Smooth muscle cell (in vitro differentiated cells): ENCODE data around the gene DPM2. TPM values are rescaled to one million over a fixed set of nuclear protein-coding genes. Genes with fewer than 3 reads are reported as not detected.
A peak's percentile ranks its signal among the peaks of the same experiment; 100 is the strongest.

Source experiments
- DNase-seq: peaks from one replicate; lab custom pipeline; 2025; ENCODE audit not compliant: unreplicated experiment; lab: John Stamatoyannopoulos, UW
- H2AFZ ChIP-seq: fragments of 200-600 bp; sonication (generic); 2 replicates; pipeline ENCODE4 v1.6.0; 2016; ENCODE audit warnings: antibody characterized with exemption, low read depth, mild to moderate bottlenecking
- H3F3A ChIP-seq: fragments of 200-600 bp; sonication (generic); 2 replicates; pipeline ENCODE4 v1.6.0; 2017; ENCODE audit warnings: antibody characterized with exemption, low read depth
- H3K27ac ChIP-seq: fragments of 200-600 bp; sonication (generic); 2 replicates; pipeline ENCODE4 v1.5.1; 2016; ENCODE audit warnings: low read depth, mild to moderate bottlenecking
- H3K27me3 ChIP-seq: fragments of 200-600 bp; sonication (generic); 2 replicates; pipeline ENCODE4 v1.6.1; 2016; ENCODE audit warnings: low read depth, mild to moderate bottlenecking
- H3K36me3 ChIP-seq: fragments of 200-600 bp; sonication (generic); 2 replicates; pipeline ENCODE4 v1.5.1; 2016; ENCODE audit warnings: low read depth
- H3K4me1 ChIP-seq: fragments of 200-600 bp; sonication (generic); 2 replicates; pipeline ENCODE4 v1.5.1; 2016; ENCODE audit warnings: low read depth
- H3K4me2 ChIP-seq: fragments of 200-600 bp; sonication (generic); 2 replicates; pipeline ENCODE4 v1.6.0; 2016; ENCODE audit warnings: mild to moderate bottlenecking
- H3K4me3 ChIP-seq: fragments of 200-600 bp; sonication (generic); 2 replicates; pipeline ENCODE4 v1.5.1; 2016; ENCODE audit warnings: mild to moderate bottlenecking
- H3K79me2 ChIP-seq: fragments of 200-600 bp; sonication (generic); 2 replicates; pipeline ENCODE4 v1.6.0; 2016; ENCODE audit warnings: low read depth, mild to moderate bottlenecking
- H3K9ac ChIP-seq: fragments of 200-600 bp; sonication (generic); 2 replicates; pipeline ENCODE4 v1.6.0; 2016; ENCODE audit warnings: low read depth
- H3K9me3 ChIP-seq: fragments of 200-600 bp; sonication (generic); replicated peaks from 2 replicates; pipeline ENCODE4 v1.5.1; 2016; ENCODE audit warnings: low read depth
- H4K20me1 ChIP-seq: fragments of 200-600 bp; sonication (generic); 2 replicates; pipeline ENCODE4 v1.6.0; 2016; ENCODE audit warnings: low read depth
- WGBS: methylation state at CpG from one replicate; pipeline ENCODE4 v1.1.7; 2016; ENCODE audit warnings: low lambda C conversion rate; 5-methylcytosine and 5-hydroxymethylcytosine counted together
- polyA plus RNA-seq: library from polyadenylated mRNA; unstranded; fragments of >200 nt; fragmentation: Nextera tagmentation; extraction: Ambion mirVana; gene quantifications from 2 replicates; pipeline ENCODE4 v1.2.1, GENCODE V29; 2016
- total RNA-seq: library from RNA; depleted of rRNA; stranded (reverse); fragments of >200 nt; gene quantifications from 2 replicates; pipeline ENCODE4 v1.2.3, GENCODE V29; 2014
- TF ChIP-seq, protein P1 (sequence below): fragments of 200-600 bp; sonication (generic); IDR thresholded peaks from 2 replicates; pipeline ENCODE4 v1.5.1; 2017; ENCODE audit warnings: borderline replicate concordance, mild to moderate bottlenecking, antibody characterized with exemption; ENCODE audit not compliant: insufficient read depth, poor library complexity, severe bottlenecking

The DPM2 gene
- total and polyA plus RNA-seq, 2 experiments from 2014 or later: 23.6 to 68.5 TPM

DNA sequence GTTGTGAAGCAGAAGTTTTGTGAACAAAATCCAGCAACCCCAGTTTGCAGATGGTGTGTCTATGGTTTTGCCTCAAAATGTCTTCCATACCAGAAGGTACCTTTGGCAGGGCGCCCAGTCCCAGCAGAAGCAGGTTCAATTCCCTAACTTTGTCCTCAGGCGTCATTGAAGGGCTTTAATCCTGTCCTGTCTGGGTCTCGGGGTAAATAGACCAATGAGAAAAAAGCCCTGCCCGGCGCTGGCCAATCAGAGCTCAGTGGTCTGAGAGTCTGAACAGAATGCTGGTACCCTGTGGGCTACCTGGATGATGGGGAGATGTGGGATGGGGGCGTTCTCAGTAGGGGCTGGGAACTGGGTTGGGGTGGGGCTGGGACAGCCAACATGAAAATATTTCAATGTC is 14.6 kb downstream of the DPM2 start:
- no peaks in the 10 kb centered on the region for H3K79me2 ChIP-seq

DNA sequence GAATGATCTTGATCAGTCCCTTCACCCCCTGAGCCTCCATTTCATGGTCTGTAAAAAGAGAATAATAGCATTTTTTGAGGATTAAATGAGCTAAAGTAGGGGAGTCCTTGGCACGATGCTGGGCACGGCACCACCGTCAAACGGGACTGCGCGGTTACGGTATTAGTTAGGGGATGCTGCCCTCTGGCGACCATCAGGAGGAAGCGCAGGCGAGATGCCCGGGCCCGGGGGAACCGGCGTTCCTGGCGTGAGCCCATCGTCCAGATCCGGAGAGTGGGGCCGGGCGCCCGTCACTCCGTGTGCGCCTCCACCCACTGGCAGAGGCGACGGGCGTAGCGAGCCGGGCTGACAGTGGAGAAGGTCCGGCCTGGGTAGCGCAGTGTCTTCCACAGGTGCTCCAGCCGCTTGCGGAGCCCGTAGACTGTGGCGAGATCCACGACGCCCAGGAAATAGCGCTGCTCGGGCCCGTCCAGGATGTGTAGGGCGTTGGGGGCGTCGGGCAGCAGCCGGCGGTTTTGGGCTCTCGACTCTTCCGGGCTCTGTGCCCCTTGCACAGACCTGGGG is 16.0 kb downstream of the DPM2 start:
- DNase-seq: peak; percentile 20
- H3K4me3 ChIP-seq: no peak overlapping the region

More for the DNA sequence above, 14.6 kb downstream of the DPM2 start:
- H2AFZ ChIP-seq: no peak overlapping the region
- peak overlapping the region; percentile 59 for H3K27ac ChIP-seq
- H3F3A ChIP-seq: peaks cover 16% of the 10 kb centered on the region
- H3K9ac ChIP-seq: no peak overlapping the region
- DNase-seq: no peak
- WGBS: 73% methylated on average over 6 of the region's 6 CpGs
- TF ChIP-seq, protein P1, sequence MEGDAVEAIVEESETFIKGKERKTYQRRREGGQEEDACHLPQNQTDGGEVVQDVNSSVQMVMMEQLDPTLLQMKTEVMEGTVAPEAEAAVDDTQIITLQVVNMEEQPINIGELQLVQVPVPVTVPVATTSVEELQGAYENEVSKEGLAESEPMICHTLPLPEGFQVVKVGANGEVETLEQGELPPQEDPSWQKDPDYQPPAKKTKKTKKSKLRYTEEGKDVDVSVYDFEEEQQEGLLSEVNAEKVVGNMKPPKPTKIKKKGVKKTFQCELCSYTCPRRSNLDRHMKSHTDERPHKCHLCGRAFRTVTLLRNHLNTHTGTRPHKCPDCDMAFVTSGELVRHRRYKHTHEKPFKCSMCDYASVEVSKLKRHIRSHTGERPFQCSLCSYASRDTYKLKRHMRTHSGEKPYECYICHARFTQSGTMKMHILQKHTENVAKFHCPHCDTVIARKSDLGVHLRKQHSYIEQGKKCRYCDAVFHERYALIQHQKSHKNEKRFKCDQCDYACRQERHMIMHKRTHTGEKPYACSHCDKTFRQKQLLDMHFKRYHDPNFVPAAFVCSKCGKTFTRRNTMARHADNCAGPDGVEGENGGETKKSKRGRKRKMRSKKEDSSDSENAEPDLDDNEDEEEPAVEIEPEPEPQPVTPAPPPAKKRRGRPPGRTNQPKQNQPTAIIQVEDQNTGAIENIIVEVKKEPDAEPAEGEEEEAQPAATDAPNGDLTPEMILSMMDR: no peak
- H4K20me1 ChIP-seq: no peaks in the 10 kb centered on the region
- no peak overlapping the region for H3K4me2 ChIP-seq
- H3K27me3 ChIP-seq: peaks cover 23% of the 10 kb centered on the region
- H3K9me3 ChIP-seq: no peaks in the 10 kb centered on the region
- H3K36me3 ChIP-seq: no peaks in the 10 kb centered on the region
- no peak overlapping the region for H3K4me3 ChIP-seq
- peaks cover 10% of the 10 kb centered on the region for H3K4me1 ChIP-seq

DNA sequence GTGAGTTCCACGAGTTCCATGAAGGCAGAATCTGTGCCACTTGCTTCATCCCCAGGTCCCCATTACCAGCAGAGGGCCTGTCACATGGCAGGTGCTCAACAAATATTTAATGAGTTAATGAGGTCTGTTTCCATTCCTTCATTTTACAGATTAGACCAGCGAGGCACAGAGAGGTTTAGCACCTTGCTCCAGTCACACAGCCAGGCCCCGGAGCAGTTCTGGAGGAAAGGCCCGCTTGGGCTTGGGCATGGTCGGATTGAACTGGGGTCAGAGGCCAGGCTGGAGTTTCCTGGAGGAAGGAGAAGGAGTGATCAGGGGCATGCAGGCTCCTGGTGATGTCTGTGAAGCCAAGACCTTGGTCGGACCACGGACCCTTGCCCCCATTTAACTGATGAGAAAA is 16.9 kb downstream of the DPM2 start:
- Histone ChIP-seq H2AFZ (no peak overlapping the region), H4K20me1 (no peaks in the 10 kb centered on the region), H3K4me1 (peaks cover 4% of the 10 kb centered on the region), H3K27ac (no peak overlapping the region), H3K9ac (no peak overlapping the region), H3K4me3 (no peak overlapping the region), H3K4me2 (no peak overlapping the region), H3K27me3 (peaks cover 3% of the 10 kb centered on the region), H3K9me3 (no peaks in the 10 kb centered on the region), H3K36me3 (no peaks in the 10 kb centered on the region), H3K79me2 (no peaks in the 10 kb centered on the region), H3F3A (peaks cover 17% of the 10 kb centered on the region)
- no peak for DNase-seq
- WGBS: 94% methylated on average over 7 of the region's 7 CpGs
- TF ChIP-seq, protein P1: no peak

More for the DNA sequence above, 16.0 kb downstream of the DPM2 start:
- H3K4me1 ChIP-seq: peaks cover 2% of the 10 kb centered on the region
- H3K79me2 ChIP-seq: no peaks in the 10 kb centered on the region
- no peaks in the 10 kb centered on the region for H4K20me1 ChIP-seq
- H3K27ac ChIP-seq: no peak overlapping the region
- no peaks in the 10 kb centered on the region for H3K36me3 ChIP-seq
- H3F3A ChIP-seq: peaks cover 17% of the 10 kb centered on the region
- no peaks in the 10 kb centered on the region for H3K9me3 ChIP-seq
- TF ChIP-seq, protein P1: peak; percentile 97
- peak overlapping the region; percentile 60 for H3K4me2 ChIP-seq
- no peak overlapping the region for H3K9ac ChIP-seq
- no peak overlapping the region for H2AFZ ChIP-seq
- peaks cover 9% of the 10 kb centered on the region for H3K27me3 ChIP-seq
- 32% methylated on average over 41 of the region's 45 CpGs for WGBS

DNA sequence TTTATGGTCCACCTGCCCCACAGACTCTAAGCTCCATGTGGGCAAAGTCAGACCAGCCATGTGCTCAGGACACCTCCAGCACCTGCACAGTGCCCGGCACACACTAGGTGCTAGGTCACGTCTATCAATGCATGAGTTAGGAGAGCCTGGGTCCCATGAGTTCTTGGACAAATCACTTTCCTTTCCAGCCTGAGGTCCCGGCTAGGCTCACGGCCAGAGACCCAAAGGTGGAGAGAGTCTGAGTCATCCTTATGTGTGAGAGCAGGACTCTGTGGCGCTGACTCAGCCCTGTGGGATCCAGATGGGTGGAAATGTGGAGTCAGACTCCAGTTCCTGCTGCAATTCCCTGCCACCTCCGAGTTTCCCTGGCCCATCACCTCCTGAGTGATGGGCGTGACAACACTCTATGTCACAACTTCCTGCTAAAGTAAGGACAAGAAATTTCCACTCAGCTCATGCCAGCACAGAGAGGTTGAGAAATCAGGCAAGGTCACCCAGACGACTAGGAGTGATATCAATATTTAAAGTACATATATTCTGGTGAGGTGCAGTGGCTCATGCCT is 18.3 kb downstream of the DPM2 start:
- Histone ChIP-seq H3K27me3 (no peaks in the 10 kb centered on the region), H2AFZ (no peak overlapping the region), H3K4me3 (no peak overlapping the region), H4K20me1 (no peaks in the 10 kb centered on the region), H3K36me3 (no peaks in the 10 kb centered on the region), H3K27ac (peak overlapping the region; percentile 75), H3K9me3 (no peaks in the 10 kb centered on the region), H3K4me2 (peak overlapping the region; percentile 9), H3K4me1 (peaks cover 4% of the 10 kb centered on the region), H3F3A (peaks cover 17% of the 10 kb centered on the region), H3K9ac (no peak overlapping the region), H3K79me2 (no peaks in the 10 kb centered on the region)
- peak; percentile 52 for DNase-seq
- TF ChIP-seq, protein P1: no peak
- WGBS: 23% methylated on average over 8 of the region's 8 CpGs
